Tibial nerve (tissue), 4 donors: Measurements from ENCODE around the gene ABCA6. TPM values are rescaled to one million over a fixed set of nuclear protein-coding genes. Genes with fewer than 3 reads are reported as not detected.

Source experiments
- DNase-seq, 2 donors: peaks; one replicate each; pipeline ENCODE4 v3.0.0-alpha.2; 2019; ENCODE audit warnings: low spot score in 2 of 2
- H3K27ac ChIP-seq, 4 donors: fragments of 200-600 bp; sonication (generic) in 3 of 4; one replicate each; pipeline ENCODE4 v1.5.1; 2017 to 2019; ENCODE audit warnings: mild to moderate bottlenecking in 1 of 4
- H3K27me3 ChIP-seq, 2 donors: fragments of 200-600 bp; sonication (generic) in 1 of 2; one replicate each; pipeline versions ENCODE4 v1.5.1 to v1.6.0; 2017 to 2019
- H3K36me3 ChIP-seq, 3 donors: fragments of 200-600 bp; sonication (generic); one replicate each; pipeline ENCODE4 v1.5.1; 2018 to 2019
- H3K4me1 ChIP-seq, 4 donors: fragments of 200-600 bp; sonication (generic) in 3 of 4; one replicate each; pipeline ENCODE4 v1.5.1; 2017 to 2019
- H3K4me3 ChIP-seq, 4 donors: fragments of 200-600 bp; sonication (generic) in 3 of 4; one replicate each; pipeline ENCODE4 v1.5.1; 2017 to 2019; ENCODE audit warnings: mild to moderate bottlenecking in 1 of 4, moderate library complexity in 1 of 4
- H3K9me3 ChIP-seq, 4 donors: fragments of 200-600 bp; sonication (generic) in 3 of 4; one replicate each; pipeline ENCODE4 v1.5.1; 2017 to 2019
- EP300 ChIP-seq, 2 donors: sonication (generic); formaldehyde crosslinking; IDR thresholded peaks; one replicate each; pipeline ENCODE4 v1.6.1; 2017; ENCODE audit warnings: antibody characterized with exemption in 2 of 2, mild to moderate bottlenecking in 1 of 2
- POLR2A ChIP-seq, 2 donors: fragments of 450-650 bp; IDR thresholded peaks; one replicate each; pipeline ENCODE4 v1.6.1; 2017; ENCODE audit warnings: antibody characterized with exemption in 2 of 2, mild to moderate bottlenecking in 2 of 2, moderate library complexity in 2 of 2
- WGBS, 2 donors: methylation state at CpG; one replicate each; pipeline ENCODE4 v1.1.5; 2018; 5-methylcytosine and 5-hydroxymethylcytosine counted together
- small RNA-seq: library from RNA; depleted of rRNA; stranded (forward); fragments of <200 nt; gene quantifications from one replicate; pipeline ENCODE3, GENCODE V24; 2016
- total RNA-seq, 4 donors: library from RNA; depleted of rRNA; stranded (reverse); fragments of >200 nt; gene quantifications; one replicate each; pipeline ENCODE4 v1.1.0, GENCODE V29; 2016
- TF ChIP-seq, protein P1 (sequence below), 5 experiments: fragments of 200-600 bp in 3 of 5; fragments of 450-650 bp in 2 of 5; sonication (generic) in 3 of 5; IDR thresholded peaks; one replicate each; pipeline ENCODE4 v1.5.1; 2016 to 2019; ENCODE audit warnings: antibody characterized with exemption in 5 of 5, mild to moderate bottlenecking in 3 of 5, moderate library complexity in 2 of 5

Gene ABCA6
- total RNA-seq, 4 donors from 2014 or later, result 218 to 308 (median 279) TPM

DNA sequence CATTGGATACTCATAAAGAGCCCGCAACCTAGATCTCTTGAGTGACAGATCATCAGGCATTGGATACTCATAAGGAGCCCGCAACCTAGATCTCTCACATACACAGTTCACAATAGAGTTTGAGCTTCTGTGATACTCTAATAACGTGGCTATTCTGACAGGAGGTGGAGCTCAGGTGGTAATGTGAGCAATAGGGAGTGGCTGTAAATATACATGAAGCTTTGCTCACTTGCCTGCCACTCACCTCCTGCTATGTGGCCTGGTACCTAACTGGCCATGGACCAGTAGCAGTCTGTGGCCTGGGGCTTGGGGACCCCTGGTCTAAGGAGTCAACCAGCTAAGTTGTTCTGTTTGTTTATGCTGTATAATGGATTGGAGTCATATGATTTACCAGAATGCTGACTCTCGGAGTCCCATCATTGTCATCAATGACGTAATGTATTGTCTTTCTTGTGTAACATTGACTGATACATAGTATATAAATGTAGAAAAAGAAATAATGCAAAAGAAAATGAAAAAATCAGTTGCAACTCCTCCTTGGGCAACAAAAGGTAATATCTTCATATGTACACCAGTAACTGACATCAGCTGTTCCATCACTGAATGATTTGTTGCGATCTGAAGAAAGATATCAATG is 98.5 kb downstream of the ABCA6 start:
- Histone ChIP-seq H3K27me3 (no peaks in the 10 kb centered on the region), H3K36me3 (peaks cover 0 to 65% (median 0%) of the 10 kb centered on the region in 3 donors), H3K4me1 (peaks cover 0 to 19% (median 8%) of the 10 kb centered on the region in 4 donors), H3K27ac (no peak overlapping the region), H3K9me3 (peaks cover 0 to 5% (median 0%) of the 10 kb centered on the region in 4 donors), H3K4me3 (no peak overlapping the region)
- no peak for DNase-seq
- TF ChIP-seq, protein P1, sequence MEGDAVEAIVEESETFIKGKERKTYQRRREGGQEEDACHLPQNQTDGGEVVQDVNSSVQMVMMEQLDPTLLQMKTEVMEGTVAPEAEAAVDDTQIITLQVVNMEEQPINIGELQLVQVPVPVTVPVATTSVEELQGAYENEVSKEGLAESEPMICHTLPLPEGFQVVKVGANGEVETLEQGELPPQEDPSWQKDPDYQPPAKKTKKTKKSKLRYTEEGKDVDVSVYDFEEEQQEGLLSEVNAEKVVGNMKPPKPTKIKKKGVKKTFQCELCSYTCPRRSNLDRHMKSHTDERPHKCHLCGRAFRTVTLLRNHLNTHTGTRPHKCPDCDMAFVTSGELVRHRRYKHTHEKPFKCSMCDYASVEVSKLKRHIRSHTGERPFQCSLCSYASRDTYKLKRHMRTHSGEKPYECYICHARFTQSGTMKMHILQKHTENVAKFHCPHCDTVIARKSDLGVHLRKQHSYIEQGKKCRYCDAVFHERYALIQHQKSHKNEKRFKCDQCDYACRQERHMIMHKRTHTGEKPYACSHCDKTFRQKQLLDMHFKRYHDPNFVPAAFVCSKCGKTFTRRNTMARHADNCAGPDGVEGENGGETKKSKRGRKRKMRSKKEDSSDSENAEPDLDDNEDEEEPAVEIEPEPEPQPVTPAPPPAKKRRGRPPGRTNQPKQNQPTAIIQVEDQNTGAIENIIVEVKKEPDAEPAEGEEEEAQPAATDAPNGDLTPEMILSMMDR (IDR thresholded peaks at IDR 0.05), result no peak
- TF ChIP-seq POLR2A (IDR thresholded peaks at IDR 0.05), result no peak
- TF ChIP-seq EP300 (IDR thresholded peaks at IDR 0.05), result no peak
- WGBS, 2 donors, result 91% methylated on average over 6 of the region's 6 CpGs

DNA sequence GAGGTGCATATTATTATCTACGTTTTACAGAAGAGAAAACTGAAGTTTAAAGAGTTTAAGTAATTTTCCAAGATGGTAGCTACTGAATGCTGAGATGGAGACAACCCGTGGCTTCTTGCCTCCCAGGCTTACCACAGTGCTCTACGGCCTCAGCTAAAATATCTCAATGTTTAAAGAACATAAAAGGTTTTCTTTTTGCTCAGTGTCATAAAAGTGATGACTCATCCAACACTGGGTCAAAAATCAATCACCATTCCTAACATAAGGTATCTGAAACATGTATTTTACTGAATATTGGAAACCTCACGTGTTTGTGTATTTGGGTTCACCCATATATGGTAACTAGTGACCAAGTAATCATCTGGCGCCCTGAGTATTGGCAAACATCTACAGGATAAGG is 99.4 kb downstream of the ABCA6 start:
- 86 to 87% methylated on average over 5 of the region's 5 CpGs for WGBS, 2 donors
- H3K36me3 ChIP-seq, result peaks cover 0 to 66% (median 0%) of the 10 kb centered on the region in 3 donors
- peaks cover 0 to 10% (median 3%) of the 10 kb centered on the region in 4 donors for H3K4me1 ChIP-seq
- H3K9me3 ChIP-seq, result peaks cover 0 to 5% (median 0%) of the 10 kb centered on the region in 4 donors
- DNase-seq, result no peak
- H3K27me3 ChIP-seq, result no peaks in the 10 kb centered on the region
- no peak overlapping the region for H3K27ac ChIP-seq
- no peak overlapping the region for H3K4me3 ChIP-seq
- TF ChIP-seq EP300 (IDR thresholded peaks at IDR 0.05), result no peak
- TF ChIP-seq, protein P1 (IDR thresholded peaks at IDR 0.05), result no peak
- no peak for TF ChIP-seq POLR2A (IDR thresholded peaks at IDR 0.05)

DNA sequence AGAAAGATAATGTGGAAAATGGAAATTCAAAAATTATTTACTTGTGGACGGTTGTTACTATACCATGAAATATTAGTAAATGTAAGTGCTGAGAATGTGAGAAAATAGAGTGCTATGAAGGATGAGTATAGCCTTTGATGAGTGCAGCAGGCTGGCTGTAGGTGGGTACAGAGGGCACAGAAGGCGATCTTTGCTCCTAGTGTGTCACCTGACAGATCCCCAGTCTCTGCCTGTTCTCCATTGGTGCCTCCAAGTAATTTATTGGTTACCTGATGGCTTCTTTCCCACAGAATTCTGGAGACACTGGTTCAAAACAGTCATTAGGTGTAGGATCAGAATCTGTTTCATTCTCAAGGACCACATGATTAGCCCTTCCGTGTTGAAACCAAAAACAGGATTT is 109.9 kb downstream of the ABCA6 start:
- no peaks in the 10 kb centered on the region for H3K4me1 ChIP-seq
- TF ChIP-seq, protein P1 (IDR thresholded peaks at IDR 0.05), result no peak
- TF ChIP-seq POLR2A (IDR thresholded peaks at IDR 0.05) (no peak), EP300 (IDR thresholded peaks at IDR 0.05) (no peak)
- H3K36me3 ChIP-seq, result peaks cover 0 to 73% (median 0%) of the 10 kb centered on the region in 3 donors
- H3K4me3 ChIP-seq, result no peak overlapping the region
- WGBS, 2 donors, result 86 to 93% methylated on average over 3 of the region's 3 CpGs
- H3K9me3 ChIP-seq, result peaks cover 0 to under 1% (median 0%) of the 10 kb centered on the region in 4 donors
- no peak for DNase-seq
- no peaks in the 10 kb centered on the region for H3K27me3 ChIP-seq
- no peak overlapping the region for H3K27ac ChIP-seq

DNA sequence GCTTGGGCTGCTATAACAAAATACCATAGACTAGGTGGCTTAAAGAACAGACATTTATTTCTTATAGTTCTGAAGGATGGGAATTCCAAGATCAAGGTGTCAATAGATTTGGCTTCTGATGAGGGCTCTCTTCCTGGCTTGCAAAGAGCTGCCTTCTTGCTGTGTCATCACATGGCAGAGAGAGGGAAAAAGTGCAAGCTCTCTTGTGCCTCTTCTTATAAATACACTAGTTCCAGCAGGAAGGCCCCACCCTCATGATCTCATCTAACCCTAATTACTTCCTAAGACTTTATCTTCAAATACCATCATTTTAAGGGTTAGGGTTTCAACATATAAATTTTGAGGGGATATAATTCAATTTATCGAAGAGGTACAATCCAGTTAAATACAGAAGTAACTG is 111.5 kb downstream of the ABCA6 start:
- TF ChIP-seq EP300 (IDR thresholded peaks at IDR 0.05) (no peak), POLR2A (IDR thresholded peaks at IDR 0.05) (no peak)
- TF ChIP-seq, protein P1 (IDR thresholded peaks at IDR 0.05), result no peak
- Histone ChIP-seq H3K4me3 (no peak overlapping the region), H3K36me3 (peaks cover 0 to 74% (median 0%) of the 10 kb centered on the region in 3 donors), H3K27me3 (no peaks in the 10 kb centered on the region), H3K27ac (no peak overlapping the region), H3K4me1 (no peaks in the 10 kb centered on the region), H3K9me3 (no peaks in the 10 kb centered on the region)
- no peak for DNase-seq
- WGBS, 2 donors, result 93 to 96% methylated on average over 1 of the region's 1 CpG

Small RNAs within 50 kb of the gene (small RNA-seq; reads per million reads assigned to genes)
- not detected for gene MIR4524B

Other genes starting within 250 kb of the ABCA6 start
- gene ABCA8, start 186.5 kb downstream of the ABCA6 start, total RNA-seq, result 100 to 1,000 TPM; 235 to 365 (median 316) TPM
- gene ABCA9, start 81.0 kb downstream of the ABCA6 start, total RNA-seq, result 100 to 1,000 TPM; 108 to 170 (median 124) TPM
- gene ABCA10, start 86.9 kb upstream of the ABCA6 start, total RNA-seq, result 100 to 1,000 TPM in 2 of 4 donors, 10 to 100 TPM in 2; 61.0 to 110 (median 89.9) TPM
- gene ABCA5, start 185.2 kb upstream of the ABCA6 start, total RNA-seq, result 10 to 100 TPM; 37.5 to 79.0 (median 58.2) TPM